K562 (cell line): ENCODE measurements around the gene C2CD2L. TPM values are rescaled to one million over a fixed set of nuclear protein-coding genes. Genes with fewer than 3 reads are reported as not detected.

ENCODE experiments used
- FUS ChIP-seq: fragments of 200-400 bp; formaldehyde crosslinking; optimal IDR thresholded peaks from 2 replicates; pipeline ENCODE3; 2017; ENCODE audit warnings: low read depth, low read length
- GABPA ChIP-seq: fragments of 200-800 bp; sonication (Bioruptor generic); conservative IDR thresholded peaks from 2 replicates; pipeline ENCODE4 v1.6.1; 2016; ENCODE audit warnings: low read depth, missing genetic modification characterization, missing compliant biosample characterization
- HDAC2 ChIP-seq: fragments of 450-650 bp; IDR thresholded peaks from 2 replicates; pipeline ENCODE4 v1.6.1; 2016; ENCODE audit warnings: mild to moderate bottlenecking
- HEY1 ChIP-seq: fragments of 250-450 bp; sonication (Bioruptor Pico); IDR thresholded peaks from 2 replicates; pipeline ENCODE4 v1.5.0; 2020; ENCODE audit warnings: mild to moderate bottlenecking, moderate library complexity, borderline replicate concordance
- PHB ChIP-seq: fragments of 250-450 bp; sonication (Bioruptor Pico); IDR thresholded peaks from 2 replicates; pipeline ENCODE4 v1.5.0; 2021
- RBM22 ChIP-seq: fragments of 200-400 bp; formaldehyde crosslinking; IDR thresholded peaks from 2 replicates; pipeline ENCODE4 v1.6.1; 2018; ENCODE audit warnings: low read length, low read depth; ENCODE audit not compliant: poor library complexity, severe bottlenecking
- RCOR1 ChIP-seq, 2 experiments: IDR thresholded peaks; 2 replicates each; pipeline ENCODE4 v1.6.1; 2012; ENCODE audit warnings: low read depth in 2 of 2, low read length in 2 of 2, borderline replicate concordance in 1 of 2, improper control_type of control experiment in 1 of 2
- ZNF143 ChIP-seq: sonication (generic); formaldehyde crosslinking; IDR thresholded peaks from 2 replicates; pipeline ENCODE4 v1.9.0; 2022; ENCODE audit warnings: mild to moderate bottlenecking, missing genetic modification reagents
- ZNF324 ChIP-seq: fragments of 250-450 bp; sonication (Bioruptor Pico); IDR thresholded peaks from 2 replicates; pipeline ENCODE4 v1.4.0; 2020; ENCODE audit warnings: mild to moderate bottlenecking
- ZNF507 ChIP-seq: conservative IDR thresholded peaks from 2 replicates; pipeline ENCODE4 v1.6.1; 2017; ENCODE audit warnings: missing genetic modification characterization, missing compliant biosample characterization
- ZNF75A ChIP-seq: fragments of 450-650 bp; formaldehyde crosslinking; IDR thresholded peaks from 2 replicates; pipeline ENCODE4 v1.4.0; 2020; ENCODE audit warnings: mild to moderate bottlenecking
- polyA plus RNA-seq, 8 experiments: library from polyadenylated mRNA; depleted of rRNA in 4 of 8; stranded (reverse) in 5 of 8; unstranded in 3 of 8; fragments of >200 nt; fragmentation: Nextera tagmentation in 2 of 8; fragmentation: Illumina TruSeq in 1 of 8; extraction: Ambion mirVana in 2 of 8; extraction: Trizol in 1 of 8; gene quantifications; 2 replicates each; pipeline versions ENCODE4 v1.2.1 to v1.2.3, GENCODE V29; 2011 to 2014; ENCODE audit warnings: inconsistent platforms in 1 of 8, missing spikeins in 1 of 8
- total RNA-seq, 7 experiments: library from RNA; depleted of rRNA in 6 of 7; stranded (reverse); fragments of >200 nt in 6 of 7; fragmentation: Illumina TruSeq in 2 of 7; extraction: Trizol in 2 of 7; gene quantifications; 2 replicates each; pipeline versions ENCODE4 v1.2.1 to v1.2.3, GENCODE V29; 2011 to 2021; ENCODE audit warnings: low replicate concordance in 1 of 7
- TF ChIP-seq, protein P1 (sequence below): fragments of 450-650 bp; IDR thresholded peaks from 2 replicates; pipeline ENCODE4 v1.6.1; 2016; ENCODE audit warnings: borderline replicate concordance
- TF ChIP-seq, protein P2 (sequence below): fragments of 450-650 bp; IDR thresholded peaks from 2 replicates; pipeline ENCODE4 v1.6.1; 2016; ENCODE audit warnings: mild to moderate bottlenecking
- TF ChIP-seq, protein P3 (sequence below): fragments of 150-350 bp; IDR thresholded peaks from 2 replicates; pipeline ENCODE4 v1.6.1; 2014; ENCODE audit warnings: low read depth, mild to moderate bottlenecking, low read length, borderline replicate concordance
- TF ChIP-seq, protein P4 (sequence below), 2 experiments: fragments of 450-650 bp in 1 of 2; sonication (generic) in 1 of 2; formaldehyde crosslinking in 1 of 2; IDR thresholded peaks in 1 of 2; conservative IDR thresholded peaks in 1 of 2; 2 replicates each; pipeline versions ENCODE4 v1.6.1 to v1.8.1; 2016 to 2023; ENCODE audit warnings: mild to moderate bottlenecking in 2 of 2, moderate library complexity in 2 of 2, inconsistent platforms in 1 of 2, missing genetic modification reagents in 1 of 2
- TF ChIP-seq, protein P5 (sequence below): sonication (generic); IDR thresholded peaks from 2 replicates; pipeline ENCODE4 v1.6.1; 2016

The C2CD2L gene
- total and polyA plus RNA-seq, 9 of the 15 experiments (the other 6 are each of a cell fraction or from before 2014, with no cell fraction given) = 0.66 to 41.2 (median 14.8) TPM

DNA sequence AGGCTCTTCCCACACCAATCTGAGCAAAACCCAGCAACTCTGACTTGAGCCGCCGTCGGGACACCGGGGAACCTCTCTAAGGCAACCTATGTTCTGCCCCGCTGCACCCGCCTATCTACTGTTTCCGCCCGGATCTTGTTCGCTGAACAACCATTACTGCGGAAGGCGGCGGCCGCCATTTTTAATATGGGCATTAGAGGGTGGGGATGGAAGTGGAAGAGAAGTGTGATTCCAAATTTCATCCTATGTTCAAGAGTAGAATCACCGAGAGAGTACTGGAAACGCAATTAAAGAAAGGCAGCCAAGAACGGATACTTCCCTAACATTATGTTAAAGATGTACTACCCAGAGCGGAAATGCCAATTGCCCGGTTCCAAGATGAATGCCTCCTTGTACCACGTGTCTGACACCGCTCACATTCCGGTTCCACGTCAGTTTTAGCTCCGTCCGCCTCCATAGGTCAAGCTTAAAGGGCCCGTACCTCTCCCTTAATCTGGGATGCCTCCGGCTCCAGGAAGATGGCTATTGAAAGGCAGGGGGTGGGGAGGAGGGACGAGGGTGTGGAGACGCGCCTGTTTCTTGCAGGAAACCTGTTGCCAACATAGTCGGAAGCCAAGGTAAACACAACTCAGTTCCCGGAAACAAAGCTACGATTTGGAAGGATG, 5.3 kb upstream of the C2CD2L start, which contains the start of gene DPAGT1 (continued):
- TF ChIP-seq ZNF507 (tag) (no peak), FUS (no peak), HEY1 (no peak), ZNF324 (CRISPR knock-in tag) (no peak), HDAC2 (peak; percentile 88), GABPA (peak; percentile 97), RBM22 (no peak), RCOR1 (IDR thresholded peaks at IDR 0.05; ENCODE audit: borderline replicate concordance in 1 of 2, low read depth in 2 of 2, low read length in 2 of 2) (peak in 1 of 2 experiments; percentile 77; a peak in 2 of 4 replicates), ZNF75A (CRISPR knock-in tag) (no peak), ZNF143 (CRISPR knock-in tag) (no peak), PHB (CRISPR knock-in tag) (no peak)
- TF ChIP-seq, protein P1, sequence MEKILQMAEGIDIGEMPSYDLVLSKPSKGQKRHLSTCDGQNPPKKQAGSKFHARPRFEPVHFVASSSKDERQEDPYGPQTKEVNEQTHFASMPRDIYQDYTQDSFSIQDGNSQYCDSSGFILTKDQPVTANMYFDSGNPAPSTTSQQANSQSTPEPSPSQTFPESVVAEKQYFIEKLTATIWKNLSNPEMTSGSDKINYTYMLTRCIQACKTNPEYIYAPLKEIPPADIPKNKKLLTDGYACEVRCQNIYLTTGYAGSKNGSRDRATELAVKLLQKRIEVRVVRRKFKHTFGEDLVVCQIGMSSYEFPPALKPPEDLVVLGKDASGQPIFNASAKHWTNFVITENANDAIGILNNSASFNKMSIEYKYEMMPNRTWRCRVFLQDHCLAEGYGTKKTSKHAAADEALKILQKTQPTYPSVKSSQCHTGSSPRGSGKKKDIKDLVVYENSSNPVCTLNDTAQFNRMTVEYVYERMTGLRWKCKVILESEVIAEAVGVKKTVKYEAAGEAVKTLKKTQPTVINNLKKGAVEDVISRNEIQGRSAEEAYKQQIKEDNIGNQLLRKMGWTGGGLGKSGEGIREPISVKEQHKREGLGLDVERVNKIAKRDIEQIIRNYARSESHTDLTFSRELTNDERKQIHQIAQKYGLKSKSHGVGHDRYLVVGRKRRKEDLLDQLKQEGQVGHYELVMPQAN = peak; percentile 98
- TF ChIP-seq, protein P2, sequence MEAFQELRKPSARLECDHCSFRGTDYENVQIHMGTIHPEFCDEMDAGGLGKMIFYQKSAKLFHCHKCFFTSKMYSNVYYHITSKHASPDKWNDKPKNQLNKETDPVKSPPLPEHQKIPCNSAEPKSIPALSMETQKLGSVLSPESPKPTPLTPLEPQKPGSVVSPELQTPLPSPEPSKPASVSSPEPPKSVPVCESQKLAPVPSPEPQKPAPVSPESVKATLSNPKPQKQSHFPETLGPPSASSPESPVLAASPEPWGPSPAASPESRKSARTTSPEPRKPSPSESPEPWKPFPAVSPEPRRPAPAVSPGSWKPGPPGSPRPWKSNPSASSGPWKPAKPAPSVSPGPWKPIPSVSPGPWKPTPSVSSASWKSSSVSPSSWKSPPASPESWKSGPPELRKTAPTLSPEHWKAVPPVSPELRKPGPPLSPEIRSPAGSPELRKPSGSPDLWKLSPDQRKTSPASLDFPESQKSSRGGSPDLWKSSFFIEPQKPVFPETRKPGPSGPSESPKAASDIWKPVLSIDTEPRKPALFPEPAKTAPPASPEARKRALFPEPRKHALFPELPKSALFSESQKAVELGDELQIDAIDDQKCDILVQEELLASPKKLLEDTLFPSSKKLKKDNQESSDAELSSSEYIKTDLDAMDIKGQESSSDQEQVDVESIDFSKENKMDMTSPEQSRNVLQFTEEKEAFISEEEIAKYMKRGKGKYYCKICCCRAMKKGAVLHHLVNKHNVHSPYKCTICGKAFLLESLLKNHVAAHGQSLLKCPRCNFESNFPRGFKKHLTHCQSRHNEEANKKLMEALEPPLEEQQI = no peak
- TF ChIP-seq, protein P3, sequence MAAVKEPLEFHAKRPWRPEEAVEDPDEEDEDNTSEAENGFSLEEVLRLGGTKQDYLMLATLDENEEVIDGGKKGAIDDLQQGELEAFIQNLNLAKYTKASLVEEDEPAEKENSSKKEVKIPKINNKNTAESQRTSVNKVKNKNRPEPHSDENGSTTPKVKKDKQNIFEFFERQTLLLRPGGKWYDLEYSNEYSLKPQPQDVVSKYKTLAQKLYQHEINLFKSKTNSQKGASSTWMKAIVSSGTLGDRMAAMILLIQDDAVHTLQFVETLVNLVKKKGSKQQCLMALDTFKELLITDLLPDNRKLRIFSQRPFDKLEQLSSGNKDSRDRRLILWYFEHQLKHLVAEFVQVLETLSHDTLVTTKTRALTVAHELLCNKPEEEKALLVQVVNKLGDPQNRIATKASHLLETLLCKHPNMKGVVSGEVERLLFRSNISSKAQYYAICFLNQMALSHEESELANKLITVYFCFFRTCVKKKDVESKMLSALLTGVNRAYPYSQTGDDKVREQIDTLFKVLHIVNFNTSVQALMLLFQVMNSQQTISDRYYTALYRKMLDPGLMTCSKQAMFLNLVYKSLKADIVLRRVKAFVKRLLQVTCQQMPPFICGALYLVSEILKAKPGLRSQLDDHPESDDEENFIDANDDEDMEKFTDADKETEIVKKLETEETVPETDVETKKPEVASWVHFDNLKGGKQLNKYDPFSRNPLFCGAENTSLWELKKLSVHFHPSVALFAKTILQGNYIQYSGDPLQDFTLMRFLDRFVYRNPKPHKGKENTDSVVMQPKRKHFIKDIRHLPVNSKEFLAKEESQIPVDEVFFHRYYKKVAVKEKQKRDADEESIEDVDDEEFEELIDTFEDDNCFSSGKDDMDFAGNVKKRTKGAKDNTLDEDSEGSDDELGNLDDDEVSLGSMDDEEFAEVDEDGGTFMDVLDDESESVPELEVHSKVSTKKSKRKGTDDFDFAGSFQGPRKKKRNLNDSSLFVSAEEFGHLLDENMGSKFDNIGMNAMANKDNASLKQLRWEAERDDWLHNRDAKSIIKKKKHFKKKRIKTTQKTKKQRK = no peak
- TF ChIP-seq, protein P4, sequence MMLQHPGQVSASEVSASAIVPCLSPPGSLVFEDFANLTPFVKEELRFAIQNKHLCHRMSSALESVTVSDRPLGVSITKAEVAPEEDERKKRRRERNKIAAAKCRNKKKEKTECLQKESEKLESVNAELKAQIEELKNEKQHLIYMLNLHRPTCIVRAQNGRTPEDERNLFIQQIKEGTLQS (IDR thresholded peaks at IDR 0.05) = no peak; the same call in 1 of the 2 replicates
- TF ChIP-seq, protein P4 (CRISPR knock-in tag; conservative IDR thresholded peaks at IDR 0.05) = peak; percentile 77
- TF ChIP-seq, protein P5, sequence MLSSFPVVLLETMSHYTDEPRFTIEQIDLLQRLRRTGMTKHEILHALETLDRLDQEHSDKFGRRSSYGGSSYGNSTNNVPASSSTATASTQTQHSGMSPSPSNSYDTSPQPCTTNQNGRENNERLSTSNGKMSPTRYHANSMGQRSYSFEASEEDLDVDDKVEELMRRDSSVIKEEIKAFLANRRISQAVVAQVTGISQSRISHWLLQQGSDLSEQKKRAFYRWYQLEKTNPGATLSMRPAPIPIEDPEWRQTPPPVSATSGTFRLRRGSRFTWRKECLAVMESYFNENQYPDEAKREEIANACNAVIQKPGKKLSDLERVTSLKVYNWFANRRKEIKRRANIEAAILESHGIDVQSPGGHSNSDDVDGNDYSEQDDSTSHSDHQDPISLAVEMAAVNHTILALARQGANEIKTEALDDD = no peak
